ENCODE data around the gene ATXN1.
A peak's percentile ranks its signal among the peaks of the same experiment; 100 is the strongest.

The ATXN1 gene

DNA sequence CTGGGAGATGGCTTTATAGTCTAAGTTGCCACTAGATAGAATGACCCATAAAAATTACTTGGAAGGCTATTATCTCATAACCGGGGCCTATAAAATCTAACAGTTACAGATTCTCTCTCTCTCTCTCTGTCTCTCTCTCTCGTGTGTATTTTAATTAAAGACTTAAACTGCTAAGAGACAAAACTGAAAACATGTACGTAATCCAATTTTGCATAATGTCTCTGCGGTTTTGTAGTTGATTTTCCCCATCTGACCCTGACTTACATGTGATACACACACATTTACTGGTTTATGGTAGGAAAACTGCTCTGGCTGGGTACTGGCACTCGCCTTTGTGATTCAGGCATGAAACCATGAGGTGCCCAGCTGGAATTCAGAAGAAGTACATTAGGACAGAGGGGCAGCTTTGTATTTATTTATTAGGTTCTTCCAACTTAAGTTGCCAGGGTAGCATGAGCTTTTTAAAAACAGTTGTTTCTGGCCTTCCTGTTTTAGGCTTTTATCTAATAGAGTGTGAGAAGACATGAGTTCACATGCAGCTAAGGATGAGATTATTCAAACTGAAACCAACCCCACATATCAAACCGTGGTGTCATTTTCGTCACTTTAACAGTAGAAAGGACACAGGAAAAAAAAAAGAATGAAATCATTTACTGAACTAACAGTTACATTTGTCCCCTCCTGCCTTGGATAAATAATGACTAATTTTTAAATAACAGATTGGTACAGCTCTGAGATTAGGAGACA lies 340.4 kb downstream of the ATXN1 start:
- no peaks in the 10 kb centered on the region for H3K27me3 ChIP-seq (ENCODE audit: insufficient read depth, low read depth)
- H3K36me3 ChIP-seq (ENCODE audit: insufficient read depth) = no peaks in the 10 kb centered on the region
- H3K79me2 ChIP-seq (ENCODE audit: insufficient read depth, low read depth) = no peaks in the 10 kb centered on the region
- peak overlapping the region; percentile 61 for H3K9ac ChIP-seq
- peak overlapping the region; percentile 95 for H3K27ac ChIP-seq
- TF ChIP-seq, protein P1, sequence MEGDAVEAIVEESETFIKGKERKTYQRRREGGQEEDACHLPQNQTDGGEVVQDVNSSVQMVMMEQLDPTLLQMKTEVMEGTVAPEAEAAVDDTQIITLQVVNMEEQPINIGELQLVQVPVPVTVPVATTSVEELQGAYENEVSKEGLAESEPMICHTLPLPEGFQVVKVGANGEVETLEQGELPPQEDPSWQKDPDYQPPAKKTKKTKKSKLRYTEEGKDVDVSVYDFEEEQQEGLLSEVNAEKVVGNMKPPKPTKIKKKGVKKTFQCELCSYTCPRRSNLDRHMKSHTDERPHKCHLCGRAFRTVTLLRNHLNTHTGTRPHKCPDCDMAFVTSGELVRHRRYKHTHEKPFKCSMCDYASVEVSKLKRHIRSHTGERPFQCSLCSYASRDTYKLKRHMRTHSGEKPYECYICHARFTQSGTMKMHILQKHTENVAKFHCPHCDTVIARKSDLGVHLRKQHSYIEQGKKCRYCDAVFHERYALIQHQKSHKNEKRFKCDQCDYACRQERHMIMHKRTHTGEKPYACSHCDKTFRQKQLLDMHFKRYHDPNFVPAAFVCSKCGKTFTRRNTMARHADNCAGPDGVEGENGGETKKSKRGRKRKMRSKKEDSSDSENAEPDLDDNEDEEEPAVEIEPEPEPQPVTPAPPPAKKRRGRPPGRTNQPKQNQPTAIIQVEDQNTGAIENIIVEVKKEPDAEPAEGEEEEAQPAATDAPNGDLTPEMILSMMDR (conservative IDR thresholded peaks at IDR 0.05; ENCODE audit: low read depth, low read length) = no peak
- no peaks in the 10 kb centered on the region for H4K20me1 ChIP-seq (ENCODE audit: insufficient read depth)
- H3K4me1 ChIP-seq (ENCODE audit: low read depth, poor library complexity, severe bottlenecking) = peaks cover 52% of the 10 kb centered on the region
- H2AFZ ChIP-seq (ENCODE audit: low read depth) = peak overlapping the region; percentile 36; the same call in 1 of the 2 replicates
- no peak overlapping the region for H3K4me3 ChIP-seq (IDR thresholded peaks at IDR 0.05; ENCODE audit: insufficient read depth, low read depth, low read length)
- H3K4me2 ChIP-seq = peak overlapping the region; percentile 52

DNA sequence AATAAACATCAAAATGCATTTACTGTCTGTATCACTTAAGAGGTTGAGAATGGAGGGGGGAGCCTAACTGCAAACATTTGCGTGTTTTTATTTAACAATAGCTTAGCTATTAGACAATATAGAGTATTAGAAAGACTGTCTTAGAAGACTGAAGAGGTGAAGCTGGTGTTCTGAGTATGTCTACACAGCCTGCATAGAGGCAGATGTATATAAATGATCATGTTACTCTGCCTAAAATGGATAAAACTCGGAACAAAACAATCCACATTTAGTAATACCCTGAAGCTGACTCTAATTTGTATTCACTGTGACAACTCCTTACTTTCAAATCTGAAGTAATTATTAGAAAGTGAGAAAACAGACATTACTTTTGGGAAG lies 340.9 kb downstream of the ATXN1 start:
- no peak overlapping the region for H2AFZ ChIP-seq (ENCODE audit: low read depth)
- H3K27me3 ChIP-seq (ENCODE audit: insufficient read depth, low read depth) = no peaks in the 10 kb centered on the region
- H4K20me1 ChIP-seq (ENCODE audit: insufficient read depth) = no peaks in the 10 kb centered on the region
- H3K9ac ChIP-seq = peak overlapping the region; percentile 61
- peaks cover 52% of the 10 kb centered on the region for H3K4me1 ChIP-seq (ENCODE audit: low read depth, poor library complexity, severe bottlenecking)
- no peaks in the 10 kb centered on the region for H3K36me3 ChIP-seq (ENCODE audit: insufficient read depth)
- no peak overlapping the region for H3K4me3 ChIP-seq (IDR thresholded peaks at IDR 0.05; ENCODE audit: insufficient read depth, low read depth, low read length)
- H3K27ac ChIP-seq = peak overlapping the region; percentile 95
- H3K4me2 ChIP-seq = peak overlapping the region; percentile 52
- TF ChIP-seq, protein P1 (conservative IDR thresholded peaks at IDR 0.05; ENCODE audit: low read depth, low read length) = no peak
- no peaks in the 10 kb centered on the region for H3K79me2 ChIP-seq (ENCODE audit: insufficient read depth, low read depth)

DNA sequence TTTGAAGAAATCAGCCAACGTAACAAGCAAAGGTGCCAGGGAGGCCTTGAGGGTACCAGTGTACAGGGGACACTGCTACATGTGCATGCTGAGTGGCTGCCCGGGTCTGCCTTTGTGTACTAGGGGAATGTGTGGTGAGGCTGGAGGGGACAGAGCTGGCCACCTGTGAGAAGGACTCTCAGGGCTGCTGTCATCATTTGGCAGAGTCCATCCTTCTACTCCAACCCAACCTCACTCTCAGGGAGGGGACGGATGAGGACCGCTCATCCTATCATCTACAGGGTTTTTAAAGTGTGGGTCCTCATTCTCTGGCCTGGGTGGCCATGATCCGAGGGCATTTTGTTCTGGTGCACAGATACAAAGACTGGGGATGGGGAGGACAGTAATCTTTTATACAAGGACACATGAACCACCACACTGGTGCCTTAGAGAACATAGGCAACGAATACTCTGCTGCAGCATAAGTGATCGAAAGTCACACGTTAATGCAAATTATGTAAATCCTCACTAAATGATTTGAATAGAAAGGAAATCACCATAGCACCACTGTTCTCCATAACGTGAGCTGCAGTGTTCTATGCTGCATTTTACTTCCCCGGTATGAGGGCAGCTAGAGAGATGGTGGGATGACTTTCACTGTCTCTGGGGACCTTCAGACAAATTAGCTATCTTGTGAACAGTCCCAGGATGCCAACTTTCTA lies 341.5 kb downstream of the ATXN1 start:
- Histone ChIP-seq H3K27me3 (ENCODE audit: insufficient read depth, low read depth) (no peaks in the 10 kb centered on the region), H4K20me1 (ENCODE audit: insufficient read depth) (no peaks in the 10 kb centered on the region), H3K36me3 (ENCODE audit: insufficient read depth) (no peaks in the 10 kb centered on the region), H3K4me3 (IDR thresholded peaks at IDR 0.05; ENCODE audit: insufficient read depth, low read depth, low read length) (no peak overlapping the region), H3K4me1 (ENCODE audit: low read depth, poor library complexity, severe bottlenecking) (peaks cover 52% of the 10 kb centered on the region), H3K9ac (peak overlapping the region; percentile 61; the same call in 1 of the 2 replicates), H2AFZ (ENCODE audit: low read depth) (no peak overlapping the region), H3K79me2 (ENCODE audit: insufficient read depth, low read depth) (no peaks in the 10 kb centered on the region), H3K27ac (peak overlapping the region; percentile 95), H3K4me2 (peak overlapping the region; percentile 52)
- TF ChIP-seq, protein P1 (conservative IDR thresholded peaks at IDR 0.05; ENCODE audit: low read depth, low read length) = no peak

DNA sequence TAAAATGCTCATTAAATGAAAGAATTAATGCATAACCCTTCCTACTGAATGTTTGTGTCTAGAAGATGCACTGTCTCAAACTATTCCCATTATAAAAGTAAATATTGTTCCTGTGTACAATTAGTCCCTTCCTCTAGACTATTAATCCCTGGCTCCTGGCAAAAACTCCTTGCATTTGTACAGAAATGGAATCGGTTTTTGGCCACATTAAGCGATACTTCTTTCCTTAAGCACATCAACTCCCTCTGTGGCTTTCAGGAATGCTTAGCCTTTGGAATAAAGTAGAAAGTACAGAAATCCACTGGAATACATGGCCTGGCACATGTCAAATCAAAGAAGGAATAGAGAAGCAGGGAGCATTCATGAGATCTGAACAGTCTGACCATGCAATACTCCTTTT lies 343.1 kb downstream of the ATXN1 start:
- Histone ChIP-seq H3K27me3 (ENCODE audit: insufficient read depth, low read depth) (no peaks in the 10 kb centered on the region), H3K4me2 (no peak overlapping the region), H3K9ac (no peak overlapping the region), H3K79me2 (ENCODE audit: insufficient read depth, low read depth) (no peaks in the 10 kb centered on the region), H2AFZ (ENCODE audit: low read depth) (no peak overlapping the region), H3K4me3 (IDR thresholded peaks at IDR 0.05; ENCODE audit: insufficient read depth, low read depth, low read length) (no peak overlapping the region), H3K4me1 (ENCODE audit: low read depth, poor library complexity, severe bottlenecking) (peaks cover 43% of the 10 kb centered on the region), H4K20me1 (ENCODE audit: insufficient read depth) (no peaks in the 10 kb centered on the region), H3K36me3 (ENCODE audit: insufficient read depth) (no peaks in the 10 kb centered on the region), H3K27ac (no peak overlapping the region)
- TF ChIP-seq, protein P1 (conservative IDR thresholded peaks at IDR 0.05; ENCODE audit: low read depth, low read length) = no peak

Data from KMS-11 (cell line).